Duodenal mucosa (tissue), 2 donors: ENCODE results near the gene DUSP28.

Source experiments
- H3K27ac ChIP-seq: one replicate; pipeline ENCODE4 v1.7.0; 2013; ENCODE audit warnings: low read depth, low read length
- H3K27me3 ChIP-seq, 2 donors: one replicate each; pipeline ENCODE4 v1.7.0; 2013; ENCODE audit warnings: low read length in 2 of 2, control low read depth in 1 of 2; ENCODE audit not compliant: insufficient read depth in 2 of 2, control insufficient read depth in 1 of 2
- H3K36me3 ChIP-seq, 2 donors: one replicate each; pipeline ENCODE4 v1.7.0; 2013; ENCODE audit warnings: low read length in 2 of 2, control low read depth in 1 of 2; ENCODE audit not compliant: insufficient read depth in 2 of 2, control insufficient read depth in 1 of 2
- H3K4me1 ChIP-seq, 2 donors: one replicate each; pipeline ENCODE4 v1.7.0; 2013; ENCODE audit warnings: low read length in 2 of 2, control low read depth in 1 of 2; ENCODE audit not compliant: insufficient read depth in 2 of 2, control insufficient read depth in 1 of 2
- H3K4me3 ChIP-seq, 2 donors: one replicate each; pipeline ENCODE4 v1.7.0; 2013; ENCODE audit warnings: low read length in 2 of 2, low read depth in 1 of 2
- H3K9ac ChIP-seq, 2 donors: one replicate each; pipeline ENCODE4 v1.7.0; 2013; ENCODE audit warnings: low read length in 2 of 2, low read depth in 1 of 2
- H3K9me3 ChIP-seq, 2 donors: one replicate each; pipeline ENCODE4 v1.7.0; 2013; ENCODE audit warnings: low read length in 2 of 2, control low read depth in 1 of 2; ENCODE audit not compliant: control insufficient read depth in 1 of 2

The DUSP28 gene

GRCh38 chr2:240586919-240587800, 27.0 kb downstream of the DUSP28 start:
- H3K27me3 ChIP-seq, result no peaks in the 10 kb centered on the region
- H3K4me3 ChIP-seq, result peak overlapping the region; percentile 87 to 97
- H3K9ac ChIP-seq, result peak overlapping the region; percentile 67 to 70

GRCh38 chr2:240588006-240588655, 28.0 kb downstream of the DUSP28 start:
- H3K27me3 ChIP-seq, result no peaks in the 10 kb centered on the region
- H3K27ac ChIP-seq, result no peak overlapping the region
- H3K4me3 ChIP-seq, result peak overlapping the region; percentile 87 to 97
- peaks cover 11 to 33% of the 10 kb centered on the region in 2 donors for H3K36me3 ChIP-seq
- H3K9ac ChIP-seq, result peak overlapping the region in 1 of 2 donors; percentile 67
- H3K4me1 ChIP-seq, result peaks cover 30 to 38% of the 10 kb centered on the region in 2 donors
- no peaks in the 10 kb centered on the region for H3K9me3 ChIP-seq

More at GRCh38 chr2:240586919-240587800, 27.0 kb downstream of the DUSP28 start:
- Histone ChIP-seq H3K4me1 (peaks cover 30 to 38% of the 10 kb centered on the region in 2 donors), H3K27ac (no peak overlapping the region), H3K9me3 (no peaks in the 10 kb centered on the region), H3K36me3 (peaks cover 11 to 29% of the 10 kb centered on the region in 2 donors)

DNA sequence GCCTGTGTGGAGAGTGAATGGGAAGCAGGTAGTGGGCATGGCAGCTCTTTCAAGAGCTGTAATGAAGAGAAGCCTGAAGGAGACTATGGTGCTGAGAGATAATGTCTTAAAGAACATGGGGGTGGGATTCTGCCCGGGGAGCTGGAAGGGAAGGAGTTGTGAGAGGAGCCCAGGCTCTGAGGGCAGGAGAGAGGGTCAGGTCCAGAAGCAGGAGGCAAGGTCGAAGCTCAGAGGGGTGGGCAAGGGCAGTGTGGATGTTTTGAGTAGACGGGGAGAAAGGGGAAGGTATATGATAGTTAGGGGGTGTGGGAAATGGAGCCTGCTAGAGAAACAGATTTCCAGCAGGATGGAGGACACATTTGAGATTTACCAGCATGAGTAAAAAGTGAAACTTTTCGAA, 28.5 kb downstream of the DUSP28 start:
- Histone ChIP-seq H3K27ac (no peak overlapping the region), H3K27me3 (no peaks in the 10 kb centered on the region), H3K9me3 (no peaks in the 10 kb centered on the region), H3K36me3 (peaks cover 16 to 35% of the 10 kb centered on the region in 2 donors), H3K4me3 (no peak overlapping the region), H3K9ac (no peak overlapping the region), H3K4me1 (peaks cover 30 to 38% of the 10 kb centered on the region in 2 donors)

DNA sequence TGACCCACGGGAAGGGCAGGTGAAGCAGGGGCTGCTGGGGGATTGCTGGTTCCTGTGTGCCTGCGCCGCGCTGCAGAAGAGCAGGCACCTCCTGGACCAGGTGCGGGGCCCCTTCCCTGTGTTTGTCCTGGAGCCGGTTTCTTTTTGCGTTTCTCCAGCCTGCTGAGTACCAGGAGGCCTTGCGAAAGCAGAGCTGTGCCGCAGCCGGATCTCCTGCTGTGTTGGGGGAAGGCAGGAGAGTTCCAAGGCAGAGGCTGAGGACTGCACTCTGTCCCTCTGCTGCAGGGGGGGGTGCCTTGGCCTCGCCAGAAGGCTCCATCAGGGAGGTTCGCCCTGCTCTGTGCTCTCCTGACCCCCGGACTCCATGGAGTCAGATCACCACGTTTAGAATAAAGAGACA, 29.2 kb downstream of the DUSP28 start:
- peaks cover 30 to 36% of the 10 kb centered on the region in 2 donors for H3K4me1 ChIP-seq
- H3K27me3 ChIP-seq, result no peaks in the 10 kb centered on the region
- H3K9ac ChIP-seq, result no peak overlapping the region
- H3K4me3 ChIP-seq, result no peak overlapping the region
- H3K27ac ChIP-seq, result no peak overlapping the region
- no peaks in the 10 kb centered on the region for H3K9me3 ChIP-seq
- peaks cover 20 to 40% of the 10 kb centered on the region in 2 donors for H3K36me3 ChIP-seq

DNA sequence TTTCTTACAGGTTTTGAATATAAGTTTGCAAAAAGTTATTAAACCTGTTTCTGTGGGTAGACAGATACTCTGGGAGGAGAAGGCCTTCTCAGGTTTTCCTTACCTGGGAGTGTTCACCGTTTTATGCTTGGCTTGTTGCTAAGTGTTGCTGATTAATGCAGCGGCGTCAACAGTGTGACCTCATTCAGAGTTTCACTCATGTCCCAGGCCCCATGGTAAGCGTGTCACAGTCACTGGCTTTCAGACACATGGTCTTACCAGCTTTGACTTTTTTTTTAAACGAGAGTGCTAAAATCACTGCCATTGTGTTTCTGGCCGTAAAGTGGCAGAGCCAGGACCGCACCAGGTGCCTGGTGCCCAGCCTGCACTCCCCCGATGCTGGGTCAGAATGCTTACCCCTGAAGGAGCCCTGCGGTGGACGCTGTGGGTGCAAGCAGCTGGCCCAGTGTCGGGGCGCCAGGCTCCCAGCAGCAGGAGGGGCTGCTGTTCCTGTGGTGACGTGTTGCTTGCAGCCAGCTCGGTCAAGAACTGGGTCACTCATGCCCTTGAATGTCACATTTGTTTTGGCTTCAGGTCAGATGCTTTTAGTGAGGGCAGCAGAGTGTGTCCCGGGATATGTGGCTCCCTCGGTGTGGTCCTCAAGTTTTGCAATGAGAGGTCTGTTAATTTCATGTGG, 29.8 kb downstream of the DUSP28 start:
- H3K4me1 ChIP-seq, result peaks cover 24 to 30% of the 10 kb centered on the region in 2 donors
- no peak overlapping the region for H3K27ac ChIP-seq
- H3K36me3 ChIP-seq, result peaks cover 20 to 41% of the 10 kb centered on the region in 2 donors

DNA sequence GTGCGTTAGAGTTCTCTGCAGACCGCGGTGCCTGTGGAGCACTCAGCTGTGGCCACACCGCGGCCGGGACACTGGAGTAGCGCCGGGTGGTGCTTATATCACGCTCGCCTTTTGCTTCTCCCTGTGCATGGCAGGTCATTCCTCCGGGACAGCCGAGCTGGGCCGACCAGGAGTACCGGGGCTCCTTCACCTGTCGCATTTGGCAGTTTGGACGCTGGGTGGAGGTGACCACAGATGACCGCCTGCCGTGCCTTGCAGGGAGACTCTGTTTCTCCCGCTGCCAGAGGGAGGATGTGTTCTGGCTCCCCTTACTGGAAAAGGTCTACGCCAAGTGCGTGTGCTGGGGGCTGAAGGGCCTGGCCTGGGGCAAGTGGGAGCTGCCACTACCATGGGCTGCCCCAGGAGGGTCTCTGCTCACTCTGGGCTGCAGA, 30.5 kb downstream of the DUSP28 start:
- H3K9me3 ChIP-seq, result no peaks in the 10 kb centered on the region
- peaks cover 20 to 48% of the 10 kb centered on the region in 2 donors for H3K36me3 ChIP-seq
- no peak overlapping the region for H3K4me3 ChIP-seq
- H3K27ac ChIP-seq, result no peak overlapping the region
- H3K4me1 ChIP-seq, result peaks cover 18 to 23% of the 10 kb centered on the region in 2 donors
- H3K9ac ChIP-seq, result no peak overlapping the region
- H3K27me3 ChIP-seq, result no peaks in the 10 kb centered on the region

More for the DNA sequence above, 29.8 kb downstream of the DUSP28 start:
- Histone ChIP-seq H3K9me3 (no peaks in the 10 kb centered on the region), H3K4me3 (no peak overlapping the region), H3K27me3 (no peaks in the 10 kb centered on the region), H3K9ac (no peak overlapping the region)

GRCh38 chr2:240591226-240591625, 31.1 kb downstream of the DUSP28 start:
- Histone ChIP-seq H3K9ac (no peak overlapping the region), H3K9me3 (no peaks in the 10 kb centered on the region), H3K36me3 (peaks cover 20 to 53% of the 10 kb centered on the region in 2 donors), H3K27me3 (no peaks in the 10 kb centered on the region), H3K4me3 (no peak overlapping the region), H3K27ac (no peak overlapping the region), H3K4me1 (peaks cover 18 to 22% of the 10 kb centered on the region in 2 donors)

DNA sequence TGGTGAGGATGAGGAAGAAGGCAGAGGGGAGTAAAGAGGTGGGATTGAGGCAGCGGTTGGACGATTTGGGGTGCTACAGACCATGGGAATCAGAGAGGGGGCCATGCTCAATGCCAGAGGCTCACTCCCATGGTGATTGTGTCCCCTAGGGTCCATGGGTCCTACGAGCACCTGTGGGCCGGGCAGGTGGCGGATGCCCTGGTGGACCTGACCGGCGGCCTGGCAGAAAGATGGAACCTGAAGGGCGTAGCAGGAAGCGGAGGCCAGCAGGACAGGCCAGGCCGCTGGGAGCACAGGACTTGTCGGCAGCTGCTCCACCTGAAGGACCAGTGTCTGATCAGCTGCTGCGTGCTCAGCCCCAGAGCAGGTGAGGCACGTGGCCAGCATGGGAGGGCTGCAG, 31.6 kb downstream of the DUSP28 start:
- Histone ChIP-seq H3K9ac (no peak overlapping the region), H3K27ac (no peak overlapping the region), H3K36me3 (peaks cover 20 to 55% of the 10 kb centered on the region in 2 donors), H3K27me3 (no peaks in the 10 kb centered on the region), H3K9me3 (no peaks in the 10 kb centered on the region), H3K4me1 (peaks cover 18 to 22% of the 10 kb centered on the region in 2 donors), H3K4me3 (no peak overlapping the region)

GRCh38 chr2:240593026-240593702, 33.0 kb downstream of the DUSP28 start:
- Histone ChIP-seq H3K4me3 (no peak overlapping the region), H3K9me3 (no peaks in the 10 kb centered on the region), H3K36me3 (peaks cover 24 to 61% of the 10 kb centered on the region in 2 donors), H3K27me3 (no peaks in the 10 kb centered on the region), H3K9ac (no peak overlapping the region), H3K4me1 (peaks cover 7 to 10% of the 10 kb centered on the region in 2 donors), H3K27ac (no peak overlapping the region)
